DMS114 treated with DMSO at 0.1 percent for 48 hours (cell line): ENCODE measurements around the gene UPF2.

Experiments used
- DNase-seq: peaks from one replicate; lab custom pipeline; 2025; ENCODE audit not compliant: unreplicated experiment; lab: John Stamatoyannopoulos, UW

UPF2 gene

DNA sequence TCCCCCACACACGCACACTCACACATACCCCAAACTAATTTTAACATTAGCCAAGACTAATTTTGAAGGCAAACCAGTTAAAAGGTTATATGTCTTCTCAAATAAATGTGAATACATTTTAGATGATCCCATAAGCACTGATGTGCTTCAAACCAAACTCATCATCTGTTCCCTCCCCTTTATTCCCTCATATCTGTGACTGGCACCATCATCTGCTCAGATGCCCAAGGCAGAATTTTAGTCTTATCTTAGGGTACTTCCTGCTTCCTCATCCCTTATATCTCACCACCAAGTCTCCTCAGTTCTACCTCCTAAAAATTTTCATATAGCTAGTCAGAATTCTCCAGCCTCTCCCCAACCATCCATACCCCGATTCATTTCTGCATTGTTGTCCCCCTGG lies 80.4 kb downstream of the UPF2 start:
- no peak for DNase-seq

DNA sequence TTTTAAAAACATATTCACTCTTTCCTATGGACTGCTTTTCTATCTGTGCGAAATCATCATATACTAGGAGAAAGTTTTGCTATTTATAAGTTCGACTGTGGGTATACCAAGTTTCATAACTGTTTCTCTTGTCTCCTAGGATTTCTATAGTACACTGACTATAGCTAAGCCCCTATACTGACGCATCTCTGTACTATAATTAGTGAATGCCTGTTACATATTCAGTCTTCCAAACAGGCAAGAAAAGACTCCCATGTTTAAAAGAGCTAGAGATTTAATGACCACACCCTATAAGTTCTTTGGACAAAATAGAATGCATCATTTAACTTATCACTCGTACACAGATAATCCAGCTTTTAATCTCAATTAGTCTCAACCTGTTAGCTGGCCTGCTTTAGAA lies 80.8 kb downstream of the UPF2 start:
- no peak for DNase-seq

DNA sequence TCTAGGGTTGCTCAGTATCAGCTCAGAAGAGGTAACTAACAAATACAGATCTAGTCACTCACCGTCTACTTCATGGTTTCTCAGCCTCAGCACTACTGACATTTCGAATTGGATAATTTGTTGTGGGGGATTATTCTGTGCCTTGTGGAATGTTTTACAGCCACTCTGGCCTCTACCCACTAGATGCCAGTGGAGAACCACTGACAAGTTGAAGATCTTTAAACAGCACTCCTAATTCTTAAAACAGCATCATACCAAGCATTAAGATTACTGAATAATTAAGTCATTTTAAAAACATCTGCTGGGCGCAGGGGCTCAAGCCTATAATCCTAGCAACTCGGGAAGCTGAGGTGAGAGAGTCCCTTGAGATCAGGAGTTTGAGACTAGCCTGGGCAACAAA lies 82.6 kb downstream of the UPF2 start:
- DNase-seq: no peak

DNA sequence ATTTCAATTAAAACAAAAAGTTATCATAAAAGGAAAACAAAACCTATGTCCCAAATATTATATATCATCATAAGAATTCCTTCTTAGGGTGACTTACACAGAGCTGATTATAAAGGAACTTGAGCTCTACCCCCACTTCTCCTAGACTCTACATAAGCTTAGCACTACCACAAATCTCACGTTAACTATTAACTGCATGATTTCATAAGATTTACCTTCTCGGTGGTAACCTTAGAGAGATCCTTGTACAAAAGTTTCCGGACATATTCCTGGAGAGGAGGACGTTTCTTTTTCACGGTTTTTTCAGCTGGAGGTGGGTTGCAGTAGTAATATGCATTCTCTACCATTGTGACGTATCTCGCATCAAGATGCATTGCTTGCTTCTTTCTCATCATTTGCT lies 83.7 kb downstream of the UPF2 start:
- no peak for DNase-seq

DNA sequence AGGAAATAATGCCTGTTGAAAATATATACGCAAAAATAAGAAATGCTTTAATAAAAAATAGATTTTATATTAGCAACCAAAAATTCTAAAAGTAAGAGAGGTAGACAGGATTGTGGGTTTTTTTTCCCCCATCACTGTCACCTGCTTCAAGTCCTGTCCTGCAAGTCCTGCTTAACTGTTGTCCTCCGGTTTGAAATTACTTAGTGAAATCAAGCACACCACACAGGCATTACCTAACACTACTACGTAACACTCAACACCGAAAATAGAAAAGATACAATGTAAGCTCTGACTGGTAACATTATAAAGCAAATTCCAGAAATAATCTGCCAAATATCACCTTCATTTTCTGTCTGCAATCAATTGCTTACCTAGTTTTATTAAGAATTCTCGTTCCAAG lies 90.9 kb downstream of the UPF2 start:
- no peak for DNase-seq

DNA sequence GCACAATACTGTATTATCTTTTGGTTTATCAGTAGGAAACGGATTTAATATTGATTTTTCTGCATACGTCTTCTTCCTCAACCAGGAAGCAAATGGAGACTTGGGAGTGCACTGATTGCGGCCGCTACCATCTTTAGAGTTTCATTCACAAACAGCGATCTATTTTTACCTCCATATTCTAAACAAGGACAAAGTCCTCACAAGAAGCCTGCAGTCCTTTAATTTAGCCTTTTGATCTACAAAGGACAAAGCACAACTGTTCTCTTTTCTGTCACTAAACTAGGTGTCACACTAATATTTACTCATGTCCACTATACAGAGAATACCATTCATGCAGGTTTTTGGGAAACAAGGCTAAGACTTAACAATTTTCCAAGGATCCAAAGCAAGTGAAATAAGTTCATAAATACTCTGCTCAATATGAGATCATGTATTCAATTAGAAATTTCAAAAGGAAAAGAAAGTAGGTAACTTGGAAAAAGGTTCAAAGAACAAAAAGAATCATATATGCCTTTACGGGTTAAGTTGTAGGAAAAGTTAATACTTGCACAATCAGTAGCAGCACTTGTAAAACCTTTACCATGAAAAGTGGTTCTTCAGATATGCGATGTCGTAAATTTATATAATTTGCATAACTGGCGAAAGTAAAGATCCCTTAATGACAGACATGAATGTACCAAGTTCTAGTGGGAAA lies 92.1 kb downstream of the UPF2 start:
- no peak for DNase-seq

DNA sequence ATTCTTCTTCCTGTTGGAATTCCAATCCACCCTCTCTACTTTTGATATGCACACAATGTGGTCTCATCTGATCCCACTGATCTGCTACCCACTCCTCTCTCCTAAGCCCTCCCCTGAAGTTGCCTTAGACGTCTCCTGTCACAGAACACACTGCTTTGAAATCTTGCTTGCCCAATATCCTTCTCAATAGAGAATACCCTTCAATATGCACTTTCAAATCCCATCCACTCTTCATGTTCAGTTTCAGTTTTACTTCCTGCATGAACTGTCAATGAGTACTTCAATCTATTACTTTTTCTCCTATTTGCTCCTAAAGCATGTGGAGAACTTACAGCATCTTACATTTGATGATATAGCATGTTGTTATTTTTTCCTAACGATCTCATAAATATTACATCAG lies 93.5 kb downstream of the UPF2 start:
- DNase-seq: no peak

DNA sequence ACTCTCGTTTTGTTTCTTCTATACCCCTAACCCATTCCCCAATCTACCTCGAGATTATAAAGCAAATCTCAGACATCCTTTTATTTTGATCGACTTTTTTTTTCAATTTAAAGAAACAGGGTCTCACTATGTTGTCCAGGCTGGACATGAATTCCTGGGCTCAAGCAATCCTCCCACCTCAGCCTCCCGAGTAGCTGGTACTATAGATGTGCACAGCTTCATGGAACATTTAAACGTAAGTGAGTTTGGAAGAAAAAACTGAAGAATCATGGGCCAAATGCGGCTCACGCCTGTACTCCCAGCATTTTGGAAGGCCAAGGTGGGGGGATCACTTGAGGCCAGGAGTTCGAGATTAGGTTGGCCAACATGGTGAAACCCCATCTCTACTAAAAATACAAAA lies 96.0 kb downstream of the UPF2 start:
- no peak for DNase-seq

DNA sequence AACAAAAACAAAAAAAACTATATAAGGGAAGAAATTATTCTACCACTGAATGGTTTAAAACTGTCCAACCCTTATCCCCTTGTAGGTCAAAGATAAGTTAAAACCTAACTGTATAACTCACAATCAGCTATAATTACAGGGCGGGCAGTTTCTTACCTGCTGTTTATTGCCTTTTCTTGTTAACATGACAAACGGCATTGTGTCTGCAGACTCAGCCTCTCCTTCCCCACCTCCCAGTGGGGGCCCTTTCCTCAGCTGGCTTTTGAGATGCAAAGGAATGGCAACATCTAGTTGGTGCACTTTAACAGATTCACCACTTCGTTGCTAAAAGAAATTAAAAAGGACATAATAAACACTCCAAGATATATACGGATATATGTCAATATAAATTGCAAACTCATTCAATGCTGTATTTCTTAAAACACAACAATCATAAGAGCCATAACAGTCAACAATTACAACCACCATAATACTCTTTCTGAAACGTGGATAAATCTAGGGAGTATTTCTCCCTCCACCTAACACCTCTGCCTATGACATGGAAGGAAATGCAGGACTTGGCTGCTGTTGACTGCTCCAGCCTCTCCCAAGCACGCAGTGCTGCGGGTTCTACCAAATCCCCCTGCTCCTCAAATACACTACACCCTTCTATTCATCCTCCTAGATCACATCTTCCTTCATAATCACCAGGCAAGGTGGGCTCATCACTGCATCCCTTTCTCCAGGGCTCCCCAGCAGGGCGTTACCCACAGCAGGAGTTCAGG lies 106.0 kb downstream of the UPF2 start:
- DNase-seq: no peak

DNA sequence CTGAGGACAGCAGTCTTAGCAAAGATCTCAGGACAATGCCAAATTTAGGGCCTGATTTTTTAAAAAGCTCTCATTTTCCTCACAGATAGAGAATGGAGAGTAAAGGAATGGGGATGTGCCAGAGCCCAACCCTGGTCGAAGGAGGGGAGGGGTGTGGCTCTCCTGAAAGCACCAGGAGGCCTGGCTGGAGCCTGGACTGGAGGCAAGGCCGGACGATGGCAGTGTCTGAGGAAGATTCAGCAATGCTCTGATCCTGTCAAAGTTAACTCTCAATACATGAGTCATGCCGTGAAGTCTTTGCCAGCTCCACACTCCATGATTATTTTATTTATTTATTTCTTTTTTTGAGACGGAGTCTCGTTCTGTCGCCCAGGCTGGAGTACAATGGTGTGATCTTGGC lies 108.3 kb downstream of the UPF2 start:
- no peak for DNase-seq

DNA sequence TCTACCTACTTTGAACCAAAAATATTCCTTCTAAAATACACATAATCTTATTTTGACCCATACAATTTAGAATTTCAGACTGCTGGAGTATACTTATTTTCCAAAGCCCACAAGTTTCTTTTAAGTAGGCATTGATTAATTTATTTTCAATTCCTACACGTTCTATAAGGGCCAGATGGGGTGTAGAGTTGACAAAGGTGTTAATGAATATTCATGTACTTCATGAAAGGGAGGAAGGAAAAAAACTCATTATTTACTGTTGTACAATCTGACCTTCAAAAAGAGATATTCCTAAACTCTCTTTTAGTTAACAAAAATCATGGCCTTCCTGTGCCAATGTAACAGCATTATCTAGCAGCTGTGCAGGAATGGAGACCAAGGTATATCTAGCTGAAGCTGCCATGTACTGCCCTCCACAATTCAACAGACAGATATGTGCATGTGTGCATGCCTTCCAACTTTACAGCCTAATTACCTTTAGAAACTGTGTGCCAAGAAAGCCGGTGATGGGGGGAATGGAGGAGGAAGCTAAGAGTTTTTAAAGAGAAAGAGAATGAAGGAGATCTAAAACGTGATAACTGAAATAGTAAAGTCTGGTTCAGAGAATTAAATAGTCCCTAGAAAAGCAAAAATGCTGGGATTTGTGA lies 108.9 kb downstream of the UPF2 start:
- no peak for DNase-seq

DNA sequence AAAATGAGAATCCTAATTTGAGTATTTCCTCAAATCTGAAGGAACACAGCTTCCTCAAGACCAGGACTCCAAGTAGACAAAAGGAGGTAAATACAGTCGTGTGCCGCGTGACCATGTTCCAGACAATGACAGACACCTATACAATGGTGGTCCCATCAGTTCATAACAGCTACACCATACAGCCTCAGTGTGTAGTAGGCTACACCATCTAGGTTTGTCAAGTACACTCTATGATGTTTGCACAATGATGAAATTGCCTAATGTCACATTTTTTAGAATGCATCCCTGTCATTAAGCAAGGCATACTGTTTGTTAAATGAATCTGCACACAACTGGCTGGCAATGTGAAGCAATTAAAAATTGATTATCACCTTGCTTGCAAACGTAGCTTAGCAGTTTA lies 111.6 kb downstream of the UPF2 start:
- no peak for DNase-seq

DNA sequence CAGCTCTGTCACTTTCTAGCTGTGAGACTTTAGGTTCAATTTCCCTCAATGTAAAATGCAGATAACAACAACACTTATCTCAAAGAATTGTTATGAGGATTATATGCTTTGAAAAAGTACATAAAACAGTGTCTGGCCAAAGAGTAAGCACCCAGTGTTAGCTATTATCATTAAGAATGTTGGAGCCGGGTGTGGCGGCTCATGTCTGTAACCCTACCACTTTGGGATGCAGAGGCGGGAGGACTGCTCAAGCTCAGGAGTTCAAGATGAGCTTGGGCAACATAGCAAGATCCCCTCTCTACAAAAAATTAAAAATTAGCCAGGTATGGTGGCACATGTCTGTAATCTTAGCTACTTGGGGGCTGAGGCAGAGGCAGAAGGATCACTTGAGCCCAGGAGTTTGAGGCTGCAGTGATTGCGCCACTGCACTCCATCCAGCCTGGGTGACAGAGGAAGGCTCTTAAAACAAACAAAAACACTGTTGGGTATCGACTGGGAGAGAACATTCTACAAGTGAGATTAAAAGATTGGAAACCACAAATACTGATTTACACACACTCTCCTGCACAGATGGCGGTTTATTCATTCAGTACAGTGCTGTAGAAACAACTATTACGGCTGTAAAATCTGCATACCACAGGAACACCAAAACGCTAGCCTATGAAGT lies 112.2 kb downstream of the UPF2 start:
- DNase-seq: no peak

DNA sequence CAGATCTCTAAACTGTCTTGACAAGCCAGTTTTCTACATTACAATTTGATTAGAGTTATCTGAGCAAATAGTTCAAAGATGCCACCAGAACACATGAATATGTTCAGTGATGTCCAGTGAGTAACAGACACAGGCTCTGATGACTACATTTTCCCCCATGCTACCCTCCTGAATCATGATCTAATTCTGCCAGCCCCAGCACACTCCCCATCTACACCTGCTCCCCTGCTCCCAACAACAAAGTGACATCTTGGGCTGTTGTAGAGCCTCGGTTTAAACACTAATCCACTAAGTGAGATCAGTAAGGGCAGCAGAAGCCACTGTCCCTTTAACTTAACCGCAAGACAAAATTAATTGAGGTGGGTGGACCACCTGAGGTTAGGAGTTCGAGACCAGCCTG lies 114.9 kb downstream of the UPF2 start:
- no peak for DNase-seq

DNA sequence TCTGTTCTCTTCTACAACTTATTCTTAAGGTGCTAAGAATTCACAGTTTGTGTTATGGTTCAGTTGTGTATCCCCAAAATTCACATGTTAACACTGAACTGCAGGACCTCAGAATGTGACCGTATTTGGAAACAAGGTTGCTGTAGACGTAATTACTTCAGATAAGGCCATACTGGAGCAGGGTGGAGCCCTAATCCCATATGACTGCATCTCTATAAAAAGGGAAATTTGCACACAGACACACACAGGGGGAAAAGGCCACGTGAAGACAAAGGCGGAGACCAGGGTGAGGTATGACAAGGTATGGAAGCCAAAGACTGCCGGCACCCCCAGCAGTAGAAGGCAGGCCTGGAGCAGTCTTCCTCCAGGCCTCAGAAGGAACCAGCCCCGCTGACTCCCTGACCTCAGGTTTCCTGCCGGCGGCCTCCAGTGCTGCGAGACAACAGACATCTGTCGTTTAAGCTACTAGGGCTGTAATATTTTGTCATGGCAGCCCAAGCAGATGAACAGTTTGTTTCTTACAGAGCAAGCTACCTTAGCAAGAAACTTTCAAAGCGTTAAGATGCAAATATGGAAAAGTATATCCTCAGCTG lies 120.7 kb downstream of the UPF2 start:
- DNase-seq: no peak

DNA sequence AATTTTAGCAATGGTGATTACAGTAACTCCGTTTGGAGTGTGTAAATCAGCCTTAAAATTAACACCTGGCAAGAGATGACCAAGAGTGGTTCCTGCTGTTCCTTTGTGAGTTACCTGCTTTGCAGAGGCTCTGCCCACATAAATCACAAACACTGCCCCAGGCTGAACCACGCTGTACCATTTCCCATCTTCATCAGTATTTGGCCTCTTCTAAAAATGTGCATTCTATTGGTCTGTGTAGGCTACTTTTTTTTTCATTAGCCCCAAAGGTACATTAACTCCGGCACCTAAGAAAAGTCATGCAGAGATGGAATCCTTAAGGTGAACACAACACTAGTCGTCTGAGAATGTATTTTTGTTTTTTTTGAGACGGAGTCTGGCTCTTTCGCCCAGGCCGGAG lies 123.3 kb downstream of the UPF2 start:
- no peak for DNase-seq

DNA sequence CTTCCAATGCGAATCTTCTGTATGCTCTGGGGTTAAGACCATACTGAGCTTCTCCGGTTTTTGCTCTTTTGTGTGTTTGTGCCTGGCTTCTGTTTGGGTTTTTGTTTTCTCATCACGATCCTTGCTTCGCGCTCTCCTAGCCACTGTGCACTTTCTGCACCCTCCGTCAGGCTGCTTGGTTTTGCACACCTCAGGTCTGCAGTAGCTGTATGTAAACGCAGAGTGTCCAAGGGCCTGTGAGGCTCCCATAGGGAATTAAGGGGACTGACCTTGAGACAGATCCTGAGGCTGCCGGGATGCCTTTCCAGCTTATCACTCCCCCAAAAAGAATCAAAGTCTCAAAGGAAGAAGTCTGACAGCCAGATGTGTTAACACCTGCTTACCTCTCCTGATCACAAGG lies 124.2 kb downstream of the UPF2 start:
- no peak for DNase-seq

DNA sequence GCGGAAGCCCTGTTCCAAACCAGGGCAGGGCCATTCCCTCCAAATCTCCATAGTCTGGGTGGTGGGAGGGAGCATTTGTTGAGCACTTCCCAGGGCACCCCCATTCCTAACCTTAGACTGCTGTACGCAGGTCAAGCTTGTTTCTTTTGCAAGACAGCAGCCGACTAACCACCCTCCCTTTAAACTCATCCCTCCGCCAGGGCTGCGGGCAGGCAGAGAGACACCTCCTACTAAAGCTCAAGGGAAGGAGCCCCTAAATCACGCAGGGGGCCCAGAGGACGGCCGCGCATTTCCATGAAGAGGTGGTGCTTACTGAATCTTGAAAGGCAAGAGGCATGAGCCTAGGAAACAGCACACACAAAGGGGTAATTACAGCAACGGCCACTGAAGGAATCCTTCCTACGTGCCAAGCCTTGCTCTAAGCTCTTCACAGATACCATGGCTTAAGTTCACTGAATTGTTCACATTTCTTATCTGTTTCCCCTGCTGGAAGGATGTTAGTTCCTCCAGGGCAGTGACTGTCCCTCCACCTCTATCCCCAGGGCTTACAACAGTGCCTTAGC lies 129.4 kb downstream of the UPF2 start:
- no peak for DNase-seq

DNA sequence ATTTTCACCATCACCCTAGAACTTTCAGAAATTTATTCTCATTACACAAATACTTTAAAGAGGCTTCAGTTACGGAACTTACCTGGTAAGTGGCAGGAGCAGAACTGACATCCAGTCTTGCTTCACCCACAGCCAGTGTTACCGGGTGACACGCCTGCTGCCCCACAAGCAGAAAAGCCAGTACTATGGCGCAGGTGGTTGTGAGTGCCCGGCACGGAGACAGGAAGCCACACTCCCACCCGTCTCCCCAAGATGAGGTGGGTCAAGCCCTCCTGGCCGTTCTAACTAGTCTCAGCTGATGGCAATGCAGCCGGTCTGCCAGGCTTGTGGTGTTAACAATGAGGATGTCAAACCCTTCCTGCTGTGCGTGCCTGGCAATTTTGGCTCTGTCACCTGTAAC lies 132.5 kb downstream of the UPF2 start:
- no peak for DNase-seq

DNA sequence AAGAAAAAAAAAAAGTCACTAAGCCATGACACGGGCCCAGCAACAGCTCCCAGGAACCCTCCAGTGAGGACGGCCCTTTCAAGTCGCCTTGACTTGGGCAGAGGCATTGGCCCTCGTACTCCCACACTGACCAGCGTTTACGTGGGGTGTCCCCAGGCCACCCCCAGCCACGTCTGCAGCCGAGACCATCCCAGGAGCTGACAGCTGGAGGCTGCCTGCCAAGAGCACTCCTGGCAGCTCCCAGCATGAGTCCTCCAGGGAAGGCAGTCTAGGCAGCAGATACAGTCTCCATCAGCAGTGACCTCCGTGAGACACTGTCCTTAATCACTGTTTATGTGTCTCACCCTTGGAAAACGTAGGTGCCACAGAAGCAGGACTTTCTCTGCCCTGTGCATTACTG lies 133.0 kb downstream of the UPF2 start:
- DNase-seq: no peak

DNA sequence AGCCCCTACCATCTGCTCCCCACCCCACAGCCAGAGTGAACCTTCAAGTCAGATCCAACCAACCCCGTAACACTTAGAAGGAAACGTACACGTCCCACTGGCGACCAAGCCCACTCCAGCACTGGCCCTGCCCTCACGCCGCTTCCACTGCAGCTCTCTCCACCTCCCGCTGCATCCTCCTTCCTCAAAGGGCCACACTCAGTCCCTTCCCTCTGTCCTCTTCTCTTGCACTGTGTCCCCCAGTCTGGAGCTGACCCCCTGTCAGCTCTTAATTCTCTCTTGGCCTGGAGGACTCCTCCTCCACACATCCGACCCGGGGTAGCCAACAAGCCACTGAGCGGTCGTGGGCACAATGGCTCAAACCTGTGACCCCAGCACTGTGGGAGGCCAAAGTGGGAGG lies 133.6 kb downstream of the UPF2 start:
- no peak for DNase-seq
